ENCODE measurements around the gene PRR35. TPM values are rescaled to one million over a fixed set of nuclear protein-coding genes. Genes with fewer than 3 reads are reported as not detected.

PRR35 gene
- polyA plus RNA-seq, 3 donors = not detected

- H3K4me1 ChIP-seq (ENCODE audit: control insufficient read depth in 1 of 2, insufficient read depth in 2 of 2, low read length in 2 of 2) = no peaks in the 10 kb centered on the region
- no peak overlapping the region for H3K4me3 ChIP-seq (replicated peaks in 1 of 3; ENCODE audit: low read depth in 2 of 3, low read length in 3 of 3)
- WGBS (ENCODE audit: insufficient coverage) = no CpG with 5 or more reads among the region's 5 CpGs
- no peak overlapping the region for H2AFZ ChIP-seq (ENCODE audit: insufficient read depth, low read depth, low read length, poor library complexity, severe bottlenecking)
- H3K36me3 ChIP-seq (replicated peaks in 1 of 2; ENCODE audit: control insufficient read depth in 1 of 2, insufficient read depth in 2 of 2, low read length in 2 of 2) = peaks cover 9 to 19% of the 10 kb centered on the region in 2 donors
- H3K27me3 ChIP-seq (ENCODE audit: control insufficient read depth in 2 of 2, insufficient read depth in 2 of 2, low read length in 2 of 2) = no peaks in the 10 kb centered on the region
- H4K20me1 ChIP-seq (ENCODE audit: insufficient read depth, low read length) = peaks cover 95% of the 10 kb centered on the region
- intact Hi-C loops (cut with micrococcal nuclease) = no loop called here
- Mint-ChIP-seq H3K36me3 (peaks cover 12 to 43% of the 10 kb centered on the region in 2 donors), H3K27me3 (ENCODE audit: low read depth in 3 of 3) (peaks cover 0 to 1% (median 0%) of the 10 kb centered on the region in 3 donors), H3K9me3 (peaks cover 0 to 13% (median 8%) of the 10 kb centered on the region in 7 donors), H3K4me1 (peaks cover 3% of the 10 kb centered on the region), H3K27ac (peak overlapping the region in 1 of 7 donors; percentile 57), H3K4me3 (no peak overlapping the region)
- TF ChIP-seq CTCF (IDR thresholded peaks at IDR 0.05) = no peak
- no peak overlapping the region for H3K9ac ChIP-seq (ENCODE audit: insufficient read depth, low read length, poor library complexity, severe bottlenecking)
- H3K79me2 ChIP-seq (ENCODE audit: insufficient read depth, low read length) = peaks cover 93% of the 10 kb centered on the region
- peaks cover 0 to 9% of the 10 kb centered on the region in 2 donors for H3K9me3 ChIP-seq (replicated peaks in 1 of 2; ENCODE audit: control insufficient read depth in 1 of 2, insufficient read depth in 1 of 2, low read length in 2 of 2)
- no peak overlapping the region for H3K27ac ChIP-seq (ENCODE audit: low read depth in 1 of 2, low read length in 2 of 2)
- H3K4me2 ChIP-seq (replicated peaks; ENCODE audit: extremely low read depth, low read length, poor library complexity, severe bottlenecking) = no peak overlapping the region
- no peak for DNase-seq
These were observed 43.7 kb downstream of the PRR35 start for GRCh38 chr16:603933-604332.

GRCh38 chr16:606656-607307 lies 46.6 kb downstream of the PRR35 start:
- H4K20me1 ChIP-seq (ENCODE audit: insufficient read depth, low read length) = peaks cover 94% of the 10 kb centered on the region
- 98% methylated on average over 16 of the region's 22 CpGs for WGBS (ENCODE audit: insufficient coverage)
- no peak overlapping the region for H2AFZ ChIP-seq (ENCODE audit: insufficient read depth, low read depth, low read length, poor library complexity, severe bottlenecking)
- Mint-ChIP-seq H3K4me3 (no peak overlapping the region), H3K27me3 (ENCODE audit: low read depth in 3 of 3) (no peaks in the 10 kb centered on the region), H3K27ac (no peak overlapping the region), H3K36me3 (peaks cover 8 to 32% of the 10 kb centered on the region in 2 donors), H3K4me1 (peaks cover 9% of the 10 kb centered on the region), H3K9me3 (peaks cover 0 to 24% (median 9%) of the 10 kb centered on the region in 7 donors)
- no peaks in the 10 kb centered on the region for H3K36me3 ChIP-seq (replicated peaks in 1 of 2; ENCODE audit: control insufficient read depth in 1 of 2, insufficient read depth in 2 of 2, low read length in 2 of 2)
- no peaks in the 10 kb centered on the region for H3K4me1 ChIP-seq (ENCODE audit: control insufficient read depth in 1 of 2, insufficient read depth in 2 of 2, low read length in 2 of 2)
- intact Hi-C loops (cut with micrococcal nuclease) = no loop called here
- H3K4me3 ChIP-seq (replicated peaks in 1 of 3; ENCODE audit: low read depth in 2 of 3, low read length in 3 of 3) = no peak overlapping the region
- TF ChIP-seq CTCF (IDR thresholded peaks at IDR 0.05) = no peak
- H3K9ac ChIP-seq (ENCODE audit: insufficient read depth, low read length, poor library complexity, severe bottlenecking) = no peak overlapping the region
- no peak overlapping the region for H3K27ac ChIP-seq (ENCODE audit: low read depth in 1 of 2, low read length in 2 of 2)
- H3K4me2 ChIP-seq (replicated peaks; ENCODE audit: extremely low read depth, low read length, poor library complexity, severe bottlenecking) = no peak overlapping the region
- H3K79me2 ChIP-seq (ENCODE audit: insufficient read depth, low read length) = peaks cover 92% of the 10 kb centered on the region
- no peaks in the 10 kb centered on the region for H3K27me3 ChIP-seq (ENCODE audit: control insufficient read depth in 2 of 2, insufficient read depth in 2 of 2, low read length in 2 of 2)
- peaks cover 0 to 9% of the 10 kb centered on the region in 2 donors for H3K9me3 ChIP-seq (replicated peaks in 1 of 2; ENCODE audit: control insufficient read depth in 1 of 2, insufficient read depth in 1 of 2, low read length in 2 of 2)
- DNase-seq = no peak
